GM12873 (cell line): ENCODE data around the gene LPCAT2.

ENCODE experiments used
- CTCF ChIP-seq: IDR thresholded peaks from 2 replicates; pipeline ENCODE4 v1.5.1; 2012; ENCODE audit warnings: low read depth, mild to moderate bottlenecking, moderate library complexity, low read length, control low read depth; ENCODE audit not compliant: insufficient read depth; ENCODE audit errors: missing control alignments

LPCAT2 gene

GRCh38 chr16:55521792-55522191 is 12.9 kb downstream of the LPCAT2 start:
- no peak for TF ChIP-seq CTCF

- TF ChIP-seq CTCF = no peak
Observed at GRCh38 chr16:55526441-55526840, 17.6 kb downstream of the LPCAT2 start.

- no peak for TF ChIP-seq CTCF
Observed at GRCh38 chr16:55527885-55528284, 19.0 kb downstream of the LPCAT2 start.

GRCh38 chr16:55529018-55529417 is 20.1 kb downstream of the LPCAT2 start:
- no peak for TF ChIP-seq CTCF

- TF ChIP-seq CTCF = no peak
Observed at GRCh38 chr16:55530316-55530856, 21.5 kb downstream of the LPCAT2 start.

GRCh38 chr16:55532227-55532626 is 23.4 kb downstream of the LPCAT2 start:
- no peak for TF ChIP-seq CTCF

- no peak for TF ChIP-seq CTCF
Observed at GRCh38 chr16:55534756-55535155, 25.9 kb downstream of the LPCAT2 start.
